Spleen (tissue), 11 donors: ENCODE data around the gene GM2A. TPM values are rescaled to one million over a fixed set of nuclear protein-coding genes. Genes with fewer than 3 reads are reported as not detected.

ENCODE experiments used
- DNase-seq: peaks from one replicate; pipeline ENCODE4 v3.0.0-alpha.2; 2020
- H3K27ac ChIP-seq, 8 donors: fragments of 200-600 bp; sonication (generic) in 7 of 8; 1 replicate in 4 of 8; 2 replicates in 4 of 8; pipeline versions ENCODE4 v1.5.0 to v1.8.0; 2016 to 2021; ENCODE audit warnings: inconsistent platforms in 4 of 8, mild to moderate bottlenecking in 4 of 8, moderate library complexity in 1 of 8
- H3K27me3 ChIP-seq, 7 donors: fragments of 200-600 bp; sonication (generic) in 6 of 7; replicated peaks in 1 of 7; 1 replicate in 4 of 7; 2 replicates in 3 of 7; pipeline versions ENCODE4 v1.5.0 to v1.8.0; 2016 to 2021; ENCODE audit warnings: inconsistent platforms in 3 of 7, mild to moderate bottlenecking in 1 of 7
- H3K36me3 ChIP-seq, 6 donors: fragments of 200-600 bp; sonication (generic) in 5 of 6; 1 replicate in 4 of 6; 2 replicates in 2 of 6; pipeline versions ENCODE4 v1.5.0 to v1.8.0; 2016 to 2021; ENCODE audit warnings: inconsistent platforms in 2 of 6
- H3K4me1 ChIP-seq, 6 donors: fragments of 200-600 bp; sonication (generic) in 5 of 6; 1 replicate in 3 of 6; 2 replicates in 3 of 6; pipeline versions ENCODE4 v1.5.0 to v1.8.0; 2016 to 2021; ENCODE audit warnings: inconsistent platforms in 3 of 6
- H3K4me3 ChIP-seq, 8 donors: fragments of 200-600 bp; sonication (generic) in 7 of 8; 1 replicate in 4 of 8; 2 replicates in 4 of 8; pipeline versions ENCODE4 v1.5.0 to v1.8.0; 2016 to 2021; ENCODE audit warnings: inconsistent platforms in 4 of 8, mild to moderate bottlenecking in 4 of 8, moderate library complexity in 2 of 8
- H3K9me3 ChIP-seq, 8 donors: fragments of 200-600 bp; sonication (generic) in 7 of 8; 1 replicate in 4 of 8; 2 replicates in 4 of 8; pipeline versions ENCODE4 v1.5.0 to v1.8.0; 2016 to 2021; ENCODE audit warnings: inconsistent platforms in 4 of 8
- POLR2A ChIP-seq, 3 donors: fragments of 450-650 bp; IDR thresholded peaks; one replicate each; pipeline ENCODE4 v1.5.1; 2017; ENCODE audit warnings: antibody characterized with exemption in 3 of 3, mild to moderate bottlenecking in 1 of 3
- POLR2AphosphoS5 ChIP-seq, 3 donors: sonication (generic); formaldehyde crosslinking; IDR thresholded peaks; one replicate each; pipeline ENCODE4 v1.5.1; 2017; ENCODE audit warnings: antibody characterized with exemption in 3 of 3
- WGBS, 5 donors: extraction: QIAGEN DNeasy Blood & Tissue Kit in 3 of 5; methylation state at CpG; one replicate each; pipeline versions ENCODE4 v1.1.5 to v1.1.7; 2013 to 2018; 5-methylcytosine and 5-hydroxymethylcytosine counted together
- intact Hi-C: fragments of 100-400 bp; cut with DNase I; formaldehyde crosslinking; loops from one replicate; pipeline ENCODE4 v1.15.0; 2023; ENCODE audit warnings: low total_unique reads
- polyA plus RNA-seq, 3 donors: library from polyadenylated mRNA; stranded (reverse); fragments of 200-250 nt; gene quantifications; one replicate each; pipeline ENCODE4 v1.2.1, GENCODE V29; 2013
- total RNA-seq, 7 donors: library from RNA; depleted of rRNA in 3 of 7; stranded (reverse); fragments of >200 nt in 3 of 7; fragmentation: NEBNext Ultra II Directional in 4 of 7; extraction: Animal tissue kit (Norgen Biotek cat#: 25700) in 4 of 7; gene quantifications; one replicate each; pipeline versions ENCODE4 v1.1.0 to v1.2.1, GENCODE V29; 2016 to 2021
- TF ChIP-seq, protein P1 (sequence below), 11 experiments: fragments of 200-600 bp in 7 of 11; fragments of 450-650 bp in 4 of 11; sonication (generic) in 4 of 11; IDR thresholded peaks in 8 of 11; conservative IDR thresholded peaks in 3 of 11; 1 replicate in 7 of 11; 2 replicates in 4 of 11; pipeline versions ENCODE4 v1.4.0 to v1.8.0; 2016 to 2021; ENCODE audit warnings: antibody characterized with exemption in 11 of 11, inconsistent platforms in 4 of 11, mild to moderate bottlenecking in 1 of 11
- donor health status: healthy with polysubstance abuse.
- donor health status: DM: no; HTN: no; CAD: no; lungs with moderate emphysema.
- donor health status: DM: no; HTN: no; CAD: no.
- donor health status: Bipolar disorder and iron deficiency.
- donor health status: healthy.
- donor health status: DM: no; HTN: no; CAD: no.
- donor health status: DM: yes; HTN: yes; CAD: no.

The GM2A gene
- total and polyA plus RNA-seq, 10 donors, result 31.6 to 95.7 (median 71.4) TPM

GRCh38 chr5:151258201-151258611 lies 5.2 kb downstream of the GM2A start:
- intact Hi-C loops, result no loop called here
- H3K4me3 ChIP-seq, result no peak overlapping the region
- DNase-seq, result no peak
- H3K27me3 ChIP-seq, result no peaks in the 10 kb centered on the region
- peaks cover 16 to 63% (median 58%) of the 10 kb centered on the region in 6 donors for H3K4me1 ChIP-seq
- peaks cover 0 to 54% (median 26%) of the 10 kb centered on the region in 6 donors for H3K36me3 ChIP-seq
- WGBS, 5 donors, result 62 to 96% (median 80%) methylated on average over 7 of the region's 7 CpGs
- no peak for TF ChIP-seq POLR2A (IDR thresholded peaks at IDR 0.05)
- TF ChIP-seq, protein P1, sequence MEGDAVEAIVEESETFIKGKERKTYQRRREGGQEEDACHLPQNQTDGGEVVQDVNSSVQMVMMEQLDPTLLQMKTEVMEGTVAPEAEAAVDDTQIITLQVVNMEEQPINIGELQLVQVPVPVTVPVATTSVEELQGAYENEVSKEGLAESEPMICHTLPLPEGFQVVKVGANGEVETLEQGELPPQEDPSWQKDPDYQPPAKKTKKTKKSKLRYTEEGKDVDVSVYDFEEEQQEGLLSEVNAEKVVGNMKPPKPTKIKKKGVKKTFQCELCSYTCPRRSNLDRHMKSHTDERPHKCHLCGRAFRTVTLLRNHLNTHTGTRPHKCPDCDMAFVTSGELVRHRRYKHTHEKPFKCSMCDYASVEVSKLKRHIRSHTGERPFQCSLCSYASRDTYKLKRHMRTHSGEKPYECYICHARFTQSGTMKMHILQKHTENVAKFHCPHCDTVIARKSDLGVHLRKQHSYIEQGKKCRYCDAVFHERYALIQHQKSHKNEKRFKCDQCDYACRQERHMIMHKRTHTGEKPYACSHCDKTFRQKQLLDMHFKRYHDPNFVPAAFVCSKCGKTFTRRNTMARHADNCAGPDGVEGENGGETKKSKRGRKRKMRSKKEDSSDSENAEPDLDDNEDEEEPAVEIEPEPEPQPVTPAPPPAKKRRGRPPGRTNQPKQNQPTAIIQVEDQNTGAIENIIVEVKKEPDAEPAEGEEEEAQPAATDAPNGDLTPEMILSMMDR (IDR thresholded peaks at IDR 0.05 in 8 of 11, conservative IDR thresholded peaks at IDR 0.05 in 3 of 11), result no peak
- peak in 1 of 3 donors; percentile 32 for TF ChIP-seq POLR2AphosphoS5 (IDR thresholded peaks at IDR 0.05)
- H3K27ac ChIP-seq, result peak overlapping the region in 5 of 8 donors; percentile 34 to 94 (median 91)
- no peaks in the 10 kb centered on the region for H3K9me3 ChIP-seq

GRCh38 chr5:151258816-151259215 lies 5.8 kb downstream of the GM2A start:
- H3K9me3 ChIP-seq, result no peaks in the 10 kb centered on the region
- peaks cover 0 to 60% (median 29%) of the 10 kb centered on the region in 6 donors for H3K36me3 ChIP-seq
- DNase-seq, result no peak
- TF ChIP-seq POLR2A (IDR thresholded peaks at IDR 0.05) (no peak), POLR2AphosphoS5 (IDR thresholded peaks at IDR 0.05) (no peak)
- TF ChIP-seq, protein P1 (IDR thresholded peaks at IDR 0.05 in 8 of 11, conservative IDR thresholded peaks at IDR 0.05 in 3 of 11), result no peak
- peak overlapping the region in 4 of 8 donors; percentile 90 to 94 (median 92) for H3K27ac ChIP-seq
- H3K4me1 ChIP-seq, result peaks cover 16 to 60% (median 54%) of the 10 kb centered on the region in 6 donors
- H3K27me3 ChIP-seq, result no peaks in the 10 kb centered on the region
- WGBS, 5 donors, result 0 to 88% (median 0%) methylated on average over 1 of the region's 1 CpG
- intact Hi-C loops, result no loop called here
- H3K4me3 ChIP-seq, result no peak overlapping the region

- 93 to 97% (median 96%) methylated on average over 4 of the region's 4 CpGs for WGBS, 5 donors
- no peak overlapping the region for H3K27ac ChIP-seq
- peaks cover 6 to 60% (median 43%) of the 10 kb centered on the region in 6 donors for H3K4me1 ChIP-seq
- no peak overlapping the region for H3K4me3 ChIP-seq
- peaks cover 0 to 71% (median 34%) of the 10 kb centered on the region in 6 donors for H3K36me3 ChIP-seq
- TF ChIP-seq, protein P1 (IDR thresholded peaks at IDR 0.05 in 8 of 11, conservative IDR thresholded peaks at IDR 0.05 in 3 of 11), result no peak
- DNase-seq, result no peak
- no peaks in the 10 kb centered on the region for H3K27me3 ChIP-seq
- no peaks in the 10 kb centered on the region for H3K9me3 ChIP-seq
- intact Hi-C loops, result no loop called here
Observed at GRCh38 chr5:151259931-151260330, 6.9 kb downstream of the GM2A start.

- no peak for DNase-seq
- intact Hi-C loops, result no loop called here
- peaks cover 2 to 37% (median 18%) of the 10 kb centered on the region in 6 donors for H3K4me1 ChIP-seq
- H3K4me3 ChIP-seq, result no peak overlapping the region
- TF ChIP-seq POLR2A (IDR thresholded peaks at IDR 0.05) (no peak), POLR2AphosphoS5 (IDR thresholded peaks at IDR 0.05) (no peak)
- TF ChIP-seq, protein P1 (IDR thresholded peaks at IDR 0.05 in 8 of 11, conservative IDR thresholded peaks at IDR 0.05 in 3 of 11), result no peak
- H3K27ac ChIP-seq, result no peak overlapping the region
- H3K27me3 ChIP-seq, result no peaks in the 10 kb centered on the region
- H3K9me3 ChIP-seq, result no peaks in the 10 kb centered on the region
- 92 to 99% (median 96%) methylated on average over 3 of the region's 3 CpGs for WGBS, 5 donors
- peaks cover 0 to 97% (median 55%) of the 10 kb centered on the region in 6 donors for H3K36me3 ChIP-seq
Observed at GRCh38 chr5:151262532-151262931, 9.5 kb downstream of the GM2A start.
